ENCODE results near the gene RNF133.
"Not testable (repeated sequence)": the region's sequence is repeated elsewhere in the genome, so short reads cannot be mapped to it uniquely, and the experiment has no call there.

Gene RNF133

GRCh38 chr7:122689346-122690109 is 9.4 kb downstream of the RNF133 start:
- no peak for DNase-seq

- DNase-seq, result no peak
These were observed 10.4 kb downstream of the RNF133 start for GRCh38 chr7:122688400-122688998.

GRCh38 chr7:122686360-122686878 is 12.5 kb downstream of the RNF133 start:
- DNase-seq, result no peak

- no peak for DNase-seq
These were observed 14.4 kb downstream of the RNF133 start for GRCh38 chr7:122684504-122684903.

GRCh38 chr7:122682815-122683550 is 15.9 kb downstream of the RNF133 start:
- no peak for DNase-seq

GRCh38 chr7:122681186-122681585 is 17.7 kb downstream of the RNF133 start:
- DNase-seq, result not testable (repeated sequence)

- no peak for DNase-seq
These were observed 19.1 kb downstream of the RNF133 start for GRCh38 chr7:122679813-122680212.

GRCh38 chr7:122679269-122679709 is 19.6 kb downstream of the RNF133 start:
- DNase-seq, result not testable (repeated sequence)

GRCh38 chr7:122677149-122677548 is 21.8 kb downstream of the RNF133 start:
- DNase-seq, result no peak

- DNase-seq, result no peak
These were observed 22.5 kb downstream of the RNF133 start for GRCh38 chr7:122676466-122676865.

- no peak for DNase-seq
These were observed 23.3 kb downstream of the RNF133 start for GRCh38 chr7:122675621-122676020.

GRCh38 chr7:122675011-122675410 is 23.9 kb downstream of the RNF133 start:
- DNase-seq, result no peak

- DNase-seq, result no peak
These were observed 24.4 kb downstream of the RNF133 start for GRCh38 chr7:122674502-122674901.

GRCh38 chr7:122673951-122674350 is 25.0 kb downstream of the RNF133 start:
- DNase-seq, result no peak

- DNase-seq, result no peak
These were observed 26.4 kb downstream of the RNF133 start for GRCh38 chr7:122672536-122672935.

GRCh38 chr7:122663733-122664132 is 35.2 kb downstream of the RNF133 start:
- DNase-seq, result no peak

GRCh38 chr7:122658856-122659255 is 40.1 kb downstream of the RNF133 start:
- DNase-seq, result no peak

- no peak for DNase-seq
These were observed 45.2 kb downstream of the RNF133 start for GRCh38 chr7:122653685-122654084.

- no peak for DNase-seq
These were observed 46.0 kb downstream of the RNF133 start for GRCh38 chr7:122652876-122653275.

- DNase-seq, result no peak
These were observed 47.5 kb downstream of the RNF133 start for GRCh38 chr7:122651451-122651850.
